GOT3 (cell line): ENCODE measurements around the gene LRRC8D.

Experiments used
- DNase-seq: peaks from one replicate; lab custom pipeline; 2025; ENCODE audit warnings: mixed read lengths; lab: John Stamatoyannopoulos, UW

LRRC8D gene

DNA sequence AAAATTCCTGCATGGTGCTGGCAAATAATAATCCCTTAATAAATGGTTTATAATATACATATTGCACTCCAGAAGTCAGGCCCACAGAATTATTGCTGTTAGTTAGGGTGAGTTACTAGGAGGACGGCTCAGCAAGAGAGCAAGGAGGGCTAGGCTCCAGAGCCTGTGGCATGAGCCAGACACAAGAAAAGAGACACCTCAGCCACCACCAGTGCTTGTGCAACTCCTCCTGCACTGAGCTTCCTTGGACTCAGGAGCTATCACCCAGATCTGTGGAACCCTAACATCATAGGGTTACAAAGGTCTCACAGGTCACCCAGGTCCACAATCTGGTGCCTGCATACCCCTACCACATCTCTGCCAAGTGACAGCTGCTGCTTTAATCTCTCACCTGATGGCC, 12.8 kb upstream of the LRRC8D start:
- no peak for DNase-seq

DNA sequence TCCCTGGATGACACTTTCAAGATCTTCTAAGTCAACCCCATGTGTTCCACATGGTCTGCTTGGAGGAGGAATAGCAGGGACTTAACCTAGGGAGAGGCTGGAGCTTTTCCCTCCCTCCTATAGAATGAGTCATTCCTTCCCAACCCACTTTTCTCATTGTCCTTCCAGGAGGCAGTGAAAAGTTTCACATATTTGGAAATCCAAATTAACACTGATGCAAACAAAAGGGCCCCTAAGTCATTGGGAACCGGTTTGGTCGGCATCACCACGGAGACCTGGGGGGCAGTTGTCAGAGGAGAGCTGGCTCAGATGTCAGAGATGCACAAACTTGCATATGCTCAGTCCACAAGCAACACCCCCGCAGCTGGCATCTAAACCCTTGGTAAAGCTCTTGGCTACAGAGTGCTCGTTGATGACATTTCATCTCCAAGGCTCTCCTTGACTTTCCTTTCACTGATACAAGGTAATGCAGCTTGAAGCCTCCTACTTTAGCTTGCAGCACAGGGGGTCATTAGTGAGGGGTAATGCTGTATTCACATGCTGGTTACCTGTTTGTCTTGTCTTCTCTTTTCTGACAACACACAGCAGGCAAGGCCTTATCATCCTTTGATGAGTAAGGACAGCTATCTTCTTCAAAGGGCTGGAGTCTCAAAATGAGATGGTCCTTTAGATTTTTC, 12.3 kb upstream of the LRRC8D start:
- DNase-seq: no peak

DNA sequence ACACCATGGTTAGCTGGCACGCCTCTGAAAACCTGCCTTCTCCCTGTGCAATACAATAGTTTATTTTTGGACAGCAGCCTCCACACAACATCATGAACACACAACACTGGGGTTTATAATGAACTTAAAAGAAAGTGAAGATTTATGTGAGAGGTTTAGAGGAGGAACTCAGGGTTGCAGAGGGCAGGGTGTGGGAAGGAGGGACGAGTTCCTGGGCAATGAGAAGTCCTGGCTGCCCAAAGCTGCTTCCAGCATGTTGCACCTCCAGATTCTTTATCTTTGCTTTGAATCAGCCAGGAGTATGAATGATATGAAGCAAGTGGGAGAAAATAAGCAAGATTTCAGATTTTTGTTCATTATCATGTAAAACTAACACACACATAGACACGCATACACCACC, 11.3 kb upstream of the LRRC8D start:
- no peak for DNase-seq

DNA sequence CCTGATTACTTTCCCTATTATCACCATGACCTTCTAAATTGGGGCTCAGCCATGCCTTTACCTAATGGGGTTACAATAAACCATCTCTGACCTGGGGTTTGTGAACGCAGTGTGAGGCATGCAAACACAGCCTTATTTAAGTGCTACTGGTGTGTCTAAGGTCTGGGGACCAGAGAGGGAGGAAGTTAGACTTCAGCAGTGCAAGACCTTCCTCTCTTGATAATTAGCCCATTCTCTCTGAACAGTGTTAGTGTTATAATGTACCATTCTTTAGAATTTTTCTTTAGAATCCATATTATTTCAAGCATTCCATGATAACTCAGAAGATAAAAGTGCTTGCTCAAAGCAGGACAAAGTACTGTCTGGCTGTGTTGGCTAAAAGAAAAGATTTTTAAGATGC, 10.5 kb upstream of the LRRC8D start:
- no peak for DNase-seq

DNA sequence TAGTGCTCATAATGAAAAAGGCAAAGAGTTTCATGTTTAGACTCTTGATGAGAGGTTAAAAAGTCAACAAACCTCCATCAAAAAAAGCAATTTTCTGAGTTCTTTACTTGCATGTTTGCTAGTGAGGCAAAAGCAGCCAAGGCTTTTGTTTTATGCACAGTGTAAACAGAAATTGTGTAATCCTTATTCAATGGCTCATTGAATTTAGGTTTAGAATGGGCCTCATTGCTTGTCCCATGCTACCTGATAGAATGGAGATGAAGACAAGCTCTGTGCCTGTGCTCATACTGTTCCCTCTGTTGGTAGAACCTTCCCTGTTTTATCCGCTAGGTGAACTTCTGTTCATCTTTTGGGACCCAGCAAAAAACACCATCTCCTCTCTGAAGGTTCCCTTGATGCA, 10.0 kb upstream of the LRRC8D start:
- no peak for DNase-seq

DNA sequence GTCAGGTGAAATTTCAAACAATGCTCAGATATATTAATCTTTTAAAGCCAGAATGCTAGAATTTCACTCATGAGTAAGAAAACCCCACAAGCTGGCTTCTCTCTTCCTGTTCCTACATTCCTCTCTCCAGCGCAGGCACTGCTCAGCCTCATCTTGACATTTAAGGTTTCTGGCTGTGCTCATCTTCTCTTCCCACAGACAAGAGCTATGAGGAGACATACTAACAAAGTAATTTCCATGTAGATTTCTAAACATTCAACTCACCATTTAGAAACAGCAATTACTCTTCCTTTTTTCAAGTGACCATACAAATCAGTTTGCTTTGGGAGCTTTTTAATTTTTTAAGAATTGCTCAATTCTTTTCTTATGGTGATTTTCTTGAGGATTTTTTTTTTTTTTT, 7.8 kb upstream of the LRRC8D start:
- no peak for DNase-seq

DNA sequence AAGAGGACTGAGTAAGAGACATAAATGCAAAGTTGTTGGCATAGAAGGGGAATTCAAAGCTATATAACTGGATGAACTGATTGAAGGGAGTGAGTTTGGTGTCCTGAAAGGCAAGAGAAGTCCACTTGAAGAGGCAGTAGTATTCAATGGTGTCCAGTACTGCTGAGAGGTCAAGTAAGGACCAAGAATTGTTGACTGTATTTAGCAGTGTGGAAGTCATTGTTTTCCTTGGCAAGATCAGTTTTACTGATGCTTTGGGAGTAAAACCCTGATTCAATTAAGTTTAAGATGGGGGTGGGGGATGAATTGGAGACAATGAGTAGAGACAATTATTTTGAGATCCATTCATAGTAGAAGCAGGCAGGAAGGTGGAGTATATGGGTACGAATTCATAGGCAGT, 5.8 kb upstream of the LRRC8D start:
- no peak for DNase-seq

DNA sequence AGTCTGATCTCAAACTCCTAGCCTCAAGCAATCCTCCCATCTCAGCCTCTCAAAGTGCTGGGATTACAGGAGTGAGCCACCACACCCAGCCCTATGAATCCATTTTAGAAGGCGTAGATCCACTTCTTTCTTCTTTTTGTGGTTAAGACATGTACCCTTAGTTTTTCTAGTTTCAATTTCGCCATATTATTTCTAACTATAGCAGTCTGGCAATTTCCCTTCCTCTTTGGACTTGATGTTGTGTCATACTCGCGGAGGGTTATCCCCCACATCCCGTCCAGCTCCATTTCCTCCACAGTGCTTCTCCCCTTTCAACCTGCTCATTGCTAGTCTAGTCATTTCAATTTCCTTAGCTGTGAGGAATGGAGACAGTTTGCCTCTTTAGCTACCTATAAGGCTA, 5.2 kb upstream of the LRRC8D start:
- no peak for DNase-seq

DNA sequence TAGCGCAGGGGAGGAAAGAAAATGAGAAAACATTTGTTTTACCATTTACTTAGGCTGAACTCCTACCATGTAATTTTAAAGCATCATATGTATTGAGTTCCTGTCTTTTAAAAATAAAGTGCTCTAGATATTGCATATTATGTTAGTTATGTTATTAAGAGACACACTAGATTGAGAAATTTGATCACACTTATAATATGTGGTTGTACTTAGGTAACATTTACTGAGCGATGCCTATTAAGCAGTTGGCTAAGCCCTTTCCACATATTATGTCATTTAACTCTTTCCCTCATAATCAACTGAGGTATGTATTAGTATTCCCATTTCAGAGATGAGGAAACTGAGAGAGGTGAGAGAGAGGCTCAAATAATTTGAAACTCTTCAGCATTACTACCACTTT, 4.5 kb upstream of the LRRC8D start:
- DNase-seq: no peak

DNA sequence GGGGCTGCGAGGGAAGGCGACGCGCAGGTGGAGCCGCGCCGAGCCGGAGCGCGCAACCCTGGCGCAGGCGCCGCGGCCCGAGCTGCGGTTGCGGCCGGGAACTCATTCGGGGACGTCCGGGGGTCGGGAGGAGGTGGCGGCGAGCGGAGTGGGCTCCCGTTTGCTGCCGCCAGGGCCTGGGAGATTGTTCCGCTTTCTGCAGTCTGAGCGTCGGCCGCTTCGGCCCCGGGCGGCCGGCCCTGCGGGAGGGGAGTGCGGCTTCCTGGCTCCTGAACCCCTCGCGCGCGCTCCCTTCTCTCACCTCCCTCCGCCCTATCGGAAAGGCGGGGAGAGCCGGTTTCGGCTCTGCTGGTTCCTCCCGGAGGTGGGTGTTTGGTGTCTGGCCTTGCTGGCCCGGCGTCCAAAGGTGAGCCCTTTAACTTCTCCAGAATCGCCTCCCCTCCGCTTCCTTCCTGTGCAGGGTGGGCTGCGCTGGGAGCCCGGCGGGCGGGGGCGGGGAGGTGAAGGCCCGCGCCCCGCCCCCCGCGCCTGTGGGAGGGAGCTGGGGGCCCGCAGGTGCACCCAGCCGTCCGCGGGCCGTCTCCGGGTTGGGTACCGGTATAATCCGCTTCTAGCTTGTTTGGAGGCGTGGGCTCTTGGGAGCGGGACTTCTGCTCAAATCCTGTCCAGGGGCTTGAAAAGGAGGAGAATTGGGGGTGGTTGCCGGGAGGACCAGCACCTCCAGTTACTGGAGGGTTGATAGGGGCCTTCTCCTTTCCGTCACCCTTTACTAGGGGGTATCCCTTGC, 683 bp downstream of the LRRC8D start:
- DNase-seq: no peak

DNA sequence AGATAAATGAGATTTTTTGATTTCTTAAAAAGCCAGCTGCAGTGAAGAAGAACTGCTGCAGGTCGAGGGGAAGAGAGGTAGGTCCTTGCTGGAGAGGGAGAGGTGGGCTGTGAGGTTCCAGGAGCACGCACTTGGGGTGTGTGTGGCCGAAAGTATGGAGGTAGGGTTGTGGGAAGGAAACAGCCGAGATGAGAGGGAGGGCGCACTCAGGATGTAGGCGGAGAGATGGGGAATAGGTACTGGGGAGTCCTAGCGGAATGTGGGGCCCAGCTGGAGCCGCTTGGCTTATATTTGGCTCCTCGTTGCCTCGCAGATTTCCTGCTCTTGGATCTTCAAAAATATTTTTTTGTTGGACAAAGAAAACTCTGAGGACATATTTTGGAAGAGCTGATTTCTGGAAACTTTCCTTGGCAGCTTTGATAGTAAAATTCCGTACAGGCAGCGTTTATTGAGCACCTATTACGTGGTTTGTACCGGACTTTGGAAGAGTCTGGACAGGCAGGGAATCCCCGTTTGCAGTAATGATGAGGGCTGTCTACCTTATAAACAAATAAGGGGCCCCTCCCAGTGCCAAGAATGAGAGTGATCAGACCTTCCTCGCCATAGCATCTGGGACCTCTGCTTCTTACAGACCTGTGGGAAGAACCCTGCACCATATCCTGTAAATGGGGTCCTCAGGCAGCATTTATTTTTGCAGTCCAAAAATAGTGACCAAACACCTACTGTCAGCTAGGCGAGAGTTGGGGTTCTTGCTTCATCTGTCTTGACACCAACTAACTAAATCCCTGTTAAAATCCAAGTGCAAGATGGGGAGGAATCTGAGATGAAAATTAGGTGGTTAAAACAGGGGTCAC, 1.5 kb downstream of the LRRC8D start:
- DNase-seq: no peak

DNA sequence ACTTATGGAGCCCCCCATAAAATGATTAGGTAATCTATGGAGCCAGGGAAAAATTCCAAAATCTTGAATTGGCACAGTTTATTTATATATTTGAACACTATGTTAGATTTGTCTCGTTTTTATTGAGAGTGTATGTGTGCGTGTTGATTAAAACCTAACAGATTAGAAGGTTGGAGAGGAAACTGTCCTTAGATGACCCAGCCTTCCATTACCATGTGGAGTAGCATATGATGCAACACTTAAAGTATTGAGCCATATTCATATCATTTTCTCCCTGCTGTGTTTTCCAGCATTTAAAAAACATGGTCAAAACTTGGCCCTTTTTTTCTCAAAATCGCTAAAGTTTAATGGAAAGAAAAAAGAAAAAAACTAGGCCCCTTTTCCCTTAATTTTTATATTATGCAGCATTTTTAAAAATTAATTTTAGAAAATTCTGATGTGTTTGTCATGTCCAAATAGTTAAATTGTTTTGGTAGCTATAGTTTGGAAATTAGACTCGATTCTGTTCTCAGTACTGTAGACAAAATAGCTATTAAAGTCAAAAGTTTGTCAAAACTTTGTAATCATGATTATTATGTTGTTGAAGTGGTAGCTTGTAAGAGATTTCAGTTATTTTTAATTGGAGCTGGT, 2.3 kb downstream of the LRRC8D start:
- no peak for DNase-seq

DNA sequence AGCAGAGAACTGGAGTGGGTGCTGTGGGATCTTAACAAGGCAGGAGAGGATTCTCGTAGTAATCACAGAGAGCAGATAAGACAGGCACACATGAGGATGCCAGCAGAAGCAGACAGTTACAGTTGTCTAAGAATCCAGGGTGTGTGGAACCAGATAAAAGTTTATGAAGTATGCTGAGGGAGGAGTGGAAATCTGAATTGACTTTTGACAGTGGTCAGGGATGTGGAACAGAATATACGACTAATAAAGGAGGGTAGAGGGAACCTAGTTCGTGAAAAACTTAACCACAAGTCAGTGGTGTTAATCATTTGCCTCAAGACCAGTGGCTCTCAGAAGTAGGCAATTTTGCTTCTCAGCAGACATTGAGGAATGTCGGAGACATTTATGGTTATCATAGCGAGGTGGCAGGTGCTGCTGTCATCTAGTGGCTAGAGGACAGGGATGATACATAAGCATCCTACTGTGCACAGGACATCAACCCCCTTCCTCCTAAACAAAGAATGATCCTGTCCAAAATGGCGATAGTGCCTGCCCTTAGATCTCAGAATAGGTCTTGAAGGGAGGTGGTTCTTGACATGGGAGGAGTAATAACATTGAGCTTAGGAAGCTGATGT, 3.0 kb downstream of the LRRC8D start:
- DNase-seq: no peak

DNA sequence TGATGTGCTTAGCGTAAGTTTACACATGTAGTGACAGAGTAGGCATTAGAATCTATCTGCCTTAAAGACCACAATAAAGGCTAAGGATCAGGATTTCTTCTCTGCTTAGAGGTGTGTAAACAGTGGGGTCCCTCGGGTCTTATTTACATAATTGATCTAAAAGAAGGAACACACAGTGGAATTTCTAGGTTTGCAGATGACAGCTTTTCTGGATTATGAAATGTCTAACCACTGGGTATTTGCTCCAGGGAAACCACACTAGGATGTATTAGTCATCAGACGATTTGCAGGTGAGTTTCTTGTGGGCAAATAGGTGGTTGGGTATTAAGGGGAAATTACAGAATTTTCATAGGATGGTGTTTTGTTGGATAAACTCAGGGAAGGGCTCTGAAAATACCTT, 5.8 kb downstream of the LRRC8D start:
- DNase-seq: no peak

DNA sequence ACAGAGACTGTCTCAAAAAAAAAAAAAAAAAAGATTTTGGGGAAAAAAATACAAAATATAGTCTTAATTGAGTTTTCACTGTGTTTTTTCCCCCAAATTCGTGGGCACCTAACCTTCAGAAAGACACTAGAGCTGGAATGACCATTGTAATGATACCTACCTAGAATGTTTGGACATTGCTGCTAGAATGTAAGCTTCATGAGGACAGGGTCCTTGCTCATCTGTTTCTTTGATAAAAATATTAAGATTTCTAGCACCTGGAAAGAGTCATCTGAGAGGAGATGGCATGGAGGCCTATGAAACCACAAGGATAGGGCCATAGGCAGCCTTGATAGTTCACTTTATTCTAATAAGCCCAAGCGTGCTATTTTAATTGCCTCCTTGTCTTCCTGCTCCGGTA, 6.5 kb downstream of the LRRC8D start:
- no peak for DNase-seq

DNA sequence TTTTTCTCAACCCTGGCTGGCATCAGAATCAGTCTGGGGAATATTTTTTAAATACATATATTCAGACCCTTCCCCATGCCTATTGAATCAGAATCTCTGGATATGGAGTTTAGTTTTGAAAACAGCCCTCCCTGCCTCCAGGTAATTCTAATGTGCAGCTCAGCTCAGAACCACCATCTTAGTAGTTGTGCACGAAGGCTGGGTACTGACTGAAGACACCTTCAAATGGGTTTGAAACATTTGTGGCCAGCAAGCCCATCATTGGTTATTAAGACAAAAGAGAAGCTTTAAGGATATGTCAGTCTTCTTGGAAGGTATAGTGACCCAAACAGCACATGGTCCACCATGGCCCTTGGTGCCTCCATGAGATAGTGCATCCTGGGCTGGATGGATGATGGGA, 7.1 kb downstream of the LRRC8D start:
- no peak for DNase-seq

DNA sequence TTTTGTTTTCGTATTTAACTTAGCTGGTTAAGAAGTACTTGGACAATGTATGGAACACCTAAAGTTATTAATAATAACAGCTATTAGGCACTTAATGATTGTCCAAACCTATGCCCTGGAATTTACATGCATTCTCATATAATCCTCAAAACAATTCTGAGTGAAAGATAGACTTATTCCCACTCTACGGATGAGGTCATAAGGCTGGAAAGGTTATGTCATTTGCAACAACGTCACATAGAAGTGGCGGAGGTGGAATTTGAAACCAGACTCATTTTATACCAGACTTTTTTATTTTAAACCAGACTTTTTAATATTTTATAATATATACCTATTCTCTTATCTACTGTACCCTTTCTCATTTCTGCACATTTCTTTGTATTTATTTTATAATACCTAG, 8.4 kb downstream of the LRRC8D start:
- DNase-seq: no peak

DNA sequence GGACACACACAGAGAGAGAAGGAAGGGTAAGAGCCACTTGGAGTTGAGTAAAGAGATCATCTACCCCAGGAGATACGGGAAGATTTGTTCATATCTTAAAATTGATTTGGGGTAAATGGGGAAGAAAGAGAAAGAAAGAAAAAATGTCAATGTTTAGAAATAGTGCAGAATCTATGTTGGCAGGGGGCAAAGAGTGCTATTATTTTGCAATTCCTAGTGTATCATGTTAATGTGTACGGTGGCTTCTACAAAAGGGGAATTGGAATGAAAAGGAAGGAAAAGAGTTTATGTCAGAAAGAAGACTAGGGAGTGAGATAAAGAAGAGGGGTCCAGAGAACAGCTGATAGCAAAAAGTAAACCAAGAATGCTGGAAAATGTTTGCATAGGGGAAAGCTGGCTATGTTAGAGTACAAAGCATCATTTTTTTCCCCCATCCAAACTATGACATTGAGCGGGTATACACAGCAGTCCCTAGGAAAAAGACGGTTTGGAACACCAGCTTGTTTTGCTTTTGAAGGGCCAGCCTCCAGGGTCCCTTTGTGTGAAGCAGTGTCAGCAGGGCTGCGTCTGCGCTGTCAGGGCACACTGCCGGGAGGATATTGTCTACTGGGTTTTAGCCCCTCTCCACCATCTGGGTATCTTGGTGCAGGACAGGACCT, 10.8 kb downstream of the LRRC8D start:
- no peak for DNase-seq

DNA sequence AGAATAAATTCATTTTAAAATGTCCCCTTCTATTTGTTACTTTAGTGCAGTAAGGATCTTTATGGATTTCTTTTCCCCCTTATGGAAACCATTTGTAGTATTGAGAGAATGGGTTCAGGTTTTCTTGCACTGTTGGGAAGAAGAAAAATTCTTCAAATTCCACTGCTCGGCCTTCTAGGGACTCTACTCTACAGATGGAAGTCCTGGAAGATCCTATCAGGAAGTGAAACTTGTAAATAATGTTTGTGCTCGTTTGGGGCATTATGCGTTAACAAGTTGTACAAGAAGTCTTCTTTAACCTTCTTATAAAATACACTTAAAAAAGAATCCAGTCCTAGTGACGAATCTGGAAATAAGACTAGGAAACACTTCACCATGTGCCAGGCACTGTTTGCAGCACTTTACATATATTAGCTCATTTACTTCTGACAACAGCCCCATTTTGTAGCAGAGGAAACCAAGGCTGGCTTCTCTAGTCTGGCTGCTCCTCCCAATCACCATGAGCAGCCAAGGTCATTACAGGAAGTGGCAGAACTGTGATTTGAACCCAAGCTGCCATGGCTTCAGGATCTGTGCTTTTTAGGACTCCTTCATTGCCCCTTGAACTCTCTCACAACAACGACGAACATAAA, 11.8 kb downstream of the LRRC8D start:
- DNase-seq: no peak

DNA sequence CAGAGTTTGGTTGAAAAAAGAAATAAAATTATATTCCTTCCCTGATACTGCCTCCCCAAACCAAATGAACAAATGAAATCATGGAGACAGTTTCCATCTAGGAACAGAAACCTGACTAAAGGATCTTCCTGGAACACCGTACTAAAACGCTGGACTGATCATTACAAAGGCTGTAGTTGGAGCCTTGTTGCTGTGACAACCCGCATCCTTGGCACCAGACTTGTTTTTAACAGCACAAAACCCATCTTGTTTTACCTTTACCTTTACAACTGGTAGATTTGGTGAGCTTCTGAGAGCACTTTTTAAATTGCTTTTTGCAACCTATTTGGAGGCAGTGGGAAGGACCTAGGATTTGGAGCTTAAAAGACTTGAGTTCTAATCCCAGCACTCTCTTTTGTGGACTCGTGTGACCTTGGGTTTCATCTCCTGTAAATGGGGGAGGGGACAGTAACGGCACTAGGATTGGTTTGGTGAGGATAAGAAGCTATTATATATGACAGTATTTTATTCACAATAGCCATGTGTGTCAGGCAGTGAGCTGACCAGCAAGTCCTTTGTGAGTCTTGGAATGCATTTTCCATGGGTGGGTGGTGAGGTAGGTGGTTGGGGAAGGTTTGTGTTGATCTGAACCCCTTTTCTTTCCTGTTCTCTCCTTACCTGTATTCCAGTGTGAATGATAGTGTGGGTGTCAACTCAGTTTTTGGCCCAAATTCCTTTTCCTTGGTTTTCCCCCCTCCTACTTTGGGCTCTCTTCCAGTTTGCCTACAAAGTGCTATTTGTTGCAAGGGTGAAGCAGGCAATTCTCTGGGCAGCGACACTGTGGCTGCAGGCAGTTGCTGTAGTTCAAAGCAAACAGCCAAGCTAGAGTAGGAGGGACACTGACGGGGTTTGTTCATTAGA, 12.6 kb downstream of the LRRC8D start:
- DNase-seq: no peak
